Measurements from ENCODE around the gene TRIM25. TPM values are rescaled to one million over a fixed set of nuclear protein-coding genes. Genes with fewer than 3 reads are reported as not detected.

TRIM25 gene
- total RNA-seq, 5 donors from 2014 or later (not counting 1 experiment from before 2014, with no cell fraction given), result 41.4 to 59.7 (median 56.1) TPM

- H3K4me3 ChIP-seq (ENCODE audit: control insufficient read depth in 1 of 2, extremely low read depth in 1 of 2, low read length in 1 of 2), result no peak overlapping the region
- DNase-seq (no peak), ATAC-seq (replicated peaks in 1 of 4) (no peak)
- H3K27ac ChIP-seq (ENCODE audit: low read length), result no peak overlapping the region
- peaks cover 0 to 32% of the 10 kb centered on the region in 2 donors for H3K36me3 ChIP-seq (ENCODE audit: control insufficient read depth in 2 of 2, extremely low read depth in 1 of 2, insufficient read depth in 1 of 2, low read length in 1 of 2)
- no peaks in the 10 kb centered on the region for H3K27me3 ChIP-seq (replicated peaks in 1 of 2; ENCODE audit: control insufficient read depth in 2 of 2, extremely low read depth in 1 of 2, insufficient read depth in 2 of 2, low read length in 1 of 2)
- peaks cover 31% of the 10 kb centered on the region for H3K36me3 Mint-ChIP-seq
- ChIA-PET CTCF (no interaction called here), POLR2A (interaction anchor here (0.5 to 0.6 kb wide), 2 partner anchors 1213 to 1435 kb away, joined by 3 read pairs; no protein-coding TSS in a partner anchor)
- H3K9me3 ChIP-seq, result no peaks in the 10 kb centered on the region
- 86% methylated on average over 7 of the region's 7 CpGs for WGBS (ENCODE audit: insufficient coverage)
- H3K4me1 Mint-ChIP-seq, result peaks cover 66 to 73% (median 68%) of the 10 kb centered on the region in 3 donors
- H3K27ac Mint-ChIP-seq, result peak overlapping the region; percentile 42 to 61
- H3K4me1 ChIP-seq (ENCODE audit: control insufficient read depth in 1 of 2, extremely low read depth in 1 of 2, insufficient read depth in 2 of 2, low read length in 2 of 2), result peaks cover 14 to 63% of the 10 kb centered on the region in 2 experiments
- H3K9me3 Mint-ChIP-seq, result no peaks in the 10 kb centered on the region
- no peaks in the 10 kb centered on the region for H3K27me3 Mint-ChIP-seq
- peak overlapping the region; percentile 48 to 86 (median 51) for H3K4me3 Mint-ChIP-seq
These were observed 3.2 kb downstream of the TRIM25 start for GRCh38 chr17:56910509-56911235.

GRCh38 chr17:56909742-56910508 lies 3.9 kb downstream of the TRIM25 start:
- H3K27ac Mint-ChIP-seq, result peak overlapping the region; percentile 13 to 42
- DNase-seq, result no peak
- H3K9me3 Mint-ChIP-seq, result no peaks in the 10 kb centered on the region
- H3K36me3 Mint-ChIP-seq, result peaks cover 32% of the 10 kb centered on the region
- H3K36me3 ChIP-seq (ENCODE audit: control insufficient read depth in 2 of 2, extremely low read depth in 1 of 2, insufficient read depth in 1 of 2, low read length in 1 of 2), result peaks cover 0 to 39% of the 10 kb centered on the region in 2 donors
- no peak overlapping the region for H3K27ac ChIP-seq (ENCODE audit: low read length)
- H3K9me3 ChIP-seq, result no peaks in the 10 kb centered on the region
- 86% methylated on average over 5 of the region's 6 CpGs for WGBS (ENCODE audit: insufficient coverage)
- ChIA-PET CTCF (interaction anchor here in 1 of 2 donors (1.4 kb wide), 1 partner anchor 90 kb away, joined by 5 read pairs; no protein-coding TSS in a partner anchor), POLR2A (interaction anchor here (0.5 to 0.6 kb wide), 2 partner anchors 1213 to 1436 kb away, joined by 3 read pairs; no protein-coding TSS in a partner anchor)
- peaks cover 13 to 59% of the 10 kb centered on the region in 2 experiments for H3K4me1 ChIP-seq (ENCODE audit: control insufficient read depth in 1 of 2, extremely low read depth in 1 of 2, insufficient read depth in 2 of 2, low read length in 2 of 2)
- no peaks in the 10 kb centered on the region for H3K27me3 ChIP-seq (replicated peaks in 1 of 2; ENCODE audit: control insufficient read depth in 2 of 2, extremely low read depth in 1 of 2, insufficient read depth in 2 of 2, low read length in 1 of 2)
- no peak overlapping the region for H3K4me3 ChIP-seq (ENCODE audit: control insufficient read depth in 1 of 2, extremely low read depth in 1 of 2, low read length in 1 of 2)
- H3K27me3 Mint-ChIP-seq, result no peaks in the 10 kb centered on the region
- H3K4me3 Mint-ChIP-seq, result peak overlapping the region; percentile 48 to 86 (median 51)
- ATAC-seq (replicated peaks in 1 of 4), result no peak
- H3K4me1 Mint-ChIP-seq, result peaks cover 60 to 66% (median 64%) of the 10 kb centered on the region in 3 donors

DNA sequence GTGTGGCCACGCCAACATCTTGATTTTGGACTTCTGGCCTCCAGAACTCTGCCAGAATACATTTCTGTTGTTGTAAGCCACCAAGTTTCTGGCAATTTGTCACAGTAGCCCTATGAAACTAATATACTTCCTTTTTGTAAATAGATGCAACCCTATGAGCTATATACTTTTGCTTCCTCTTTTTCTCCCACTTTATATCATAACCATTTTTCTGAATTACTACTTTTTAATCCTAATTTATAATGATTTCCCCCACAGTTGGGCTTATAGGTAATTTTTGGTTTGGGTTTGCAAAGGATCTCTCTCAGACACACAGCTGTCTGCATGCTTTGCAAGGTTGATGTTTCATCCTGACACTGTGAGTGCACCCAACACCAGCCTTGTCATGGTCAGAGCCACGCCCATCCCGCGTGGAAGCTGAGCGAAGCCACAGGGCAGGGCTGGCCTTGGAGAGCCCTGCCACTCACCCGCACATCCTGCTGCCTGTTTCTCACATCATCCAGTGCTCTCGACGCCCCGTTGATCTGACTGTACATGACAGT lies 5.8 kb downstream of the TRIM25 start:
- Histone ChIP-seq H3K27ac (ENCODE audit: low read length) (peak overlapping the region; percentile 43), H3K36me3 (ENCODE audit: control insufficient read depth in 2 of 2, extremely low read depth in 1 of 2, insufficient read depth in 1 of 2, low read length in 1 of 2) (peaks cover 5 to 57% of the 10 kb centered on the region in 2 donors), H3K4me1 (ENCODE audit: control insufficient read depth in 1 of 2, extremely low read depth in 1 of 2, insufficient read depth in 2 of 2, low read length in 2 of 2) (peaks cover 9 to 48% of the 10 kb centered on the region in 2 experiments), H3K27me3 (replicated peaks in 1 of 2; ENCODE audit: control insufficient read depth in 2 of 2, extremely low read depth in 1 of 2, insufficient read depth in 2 of 2, low read length in 1 of 2) (no peaks in the 10 kb centered on the region), H3K9me3 (no peaks in the 10 kb centered on the region), H3K4me3 (ENCODE audit: control insufficient read depth in 1 of 2, extremely low read depth in 1 of 2, low read length in 1 of 2) (no peak overlapping the region)
- DNase-seq (peak in 30 of 35 experiments; percentile 5 to 64 (median 26)), ATAC-seq (replicated peaks in 1 of 4) (peak; percentile 48 to 74 (median 54))
- 47% methylated on average over 5 of the region's 9 CpGs for WGBS (ENCODE audit: insufficient coverage)
- H3K36me3 Mint-ChIP-seq, result peaks cover 48% of the 10 kb centered on the region
- ChIA-PET POLR2A (no interaction called here), CTCF (no interaction called here)
- H3K27ac Mint-ChIP-seq, result peak overlapping the region; percentile 85 to 89
- H3K4me1 Mint-ChIP-seq, result peaks cover 62 to 65% (median 64%) of the 10 kb centered on the region in 3 donors
- no peaks in the 10 kb centered on the region for H3K27me3 Mint-ChIP-seq
- H3K4me3 Mint-ChIP-seq, result peak overlapping the region; percentile 13 to 86 (median 32)
- no peaks in the 10 kb centered on the region for H3K9me3 Mint-ChIP-seq

- H3K27me3 Mint-ChIP-seq, result no peaks in the 10 kb centered on the region
- no peaks in the 10 kb centered on the region for H3K9me3 ChIP-seq
- peaks cover 27 to 29% (median 27%) of the 10 kb centered on the region in 3 donors for H3K4me1 Mint-ChIP-seq
- H3K9me3 Mint-ChIP-seq, result no peaks in the 10 kb centered on the region
- H3K36me3 Mint-ChIP-seq, result peaks cover 74% of the 10 kb centered on the region
- H3K36me3 ChIP-seq (ENCODE audit: control insufficient read depth in 2 of 2, extremely low read depth in 1 of 2, insufficient read depth in 1 of 2, low read length in 1 of 2), result peaks cover 27 to 94% of the 10 kb centered on the region in 2 donors
- no peak for DNase-seq
- no peak overlapping the region for H3K4me3 Mint-ChIP-seq
- WGBS (ENCODE audit: insufficient coverage), result no CpG with 5 or more reads among the region's 5 CpGs
- no peak for ATAC-seq (replicated peaks in 1 of 4)
- no peak overlapping the region for H3K27ac ChIP-seq (ENCODE audit: low read length)
- CTCF ChIA-PET, result no interaction called here
- no peaks in the 10 kb centered on the region for H3K27me3 ChIP-seq (replicated peaks in 1 of 2; ENCODE audit: control insufficient read depth in 2 of 2, extremely low read depth in 1 of 2, insufficient read depth in 2 of 2, low read length in 1 of 2)
- no peak overlapping the region for H3K4me3 ChIP-seq (ENCODE audit: control insufficient read depth in 1 of 2, extremely low read depth in 1 of 2, low read length in 1 of 2)
- H3K4me1 ChIP-seq (ENCODE audit: control insufficient read depth in 1 of 2, extremely low read depth in 1 of 2, insufficient read depth in 2 of 2, low read length in 2 of 2), result peaks cover 0 to 10% of the 10 kb centered on the region in 2 experiments
- POLR2A ChIA-PET, result no interaction called here
- H3K27ac Mint-ChIP-seq, result no peak overlapping the region
These were observed 10.3 kb downstream of the TRIM25 start for GRCh38 chr17:56903560-56903959.

- Mint-ChIP-seq H3K27ac (no peak overlapping the region), H3K4me1 (peaks cover 17 to 21% (median 17%) of the 10 kb centered on the region in 3 donors)
- 100% methylated on average over 1 of the region's 4 CpGs for WGBS (ENCODE audit: insufficient coverage)
These were observed 11.5 kb downstream of the TRIM25 start for GRCh38 chr17:56902348-56902747.

GRCh38 chr17:56899403-56899802 lies 14.4 kb downstream of the TRIM25 start:
- Histone ChIP-seq H3K36me3 (ENCODE audit: control insufficient read depth in 2 of 2, extremely low read depth in 1 of 2, insufficient read depth in 1 of 2, low read length in 1 of 2) (peaks cover 31 to 94% of the 10 kb centered on the region in 2 donors), H3K4me3 (ENCODE audit: control insufficient read depth in 1 of 2, extremely low read depth in 1 of 2, low read length in 1 of 2) (no peak overlapping the region), H3K27ac (ENCODE audit: low read length) (no peak overlapping the region), H3K4me1 (ENCODE audit: control insufficient read depth in 1 of 2, extremely low read depth in 1 of 2, insufficient read depth in 2 of 2, low read length in 2 of 2) (no peaks in the 10 kb centered on the region), H3K27me3 (replicated peaks in 1 of 2; ENCODE audit: control insufficient read depth in 2 of 2, extremely low read depth in 1 of 2, insufficient read depth in 2 of 2, low read length in 1 of 2) (no peaks in the 10 kb centered on the region), H3K9me3 (no peaks in the 10 kb centered on the region)
- WGBS (ENCODE audit: insufficient coverage), result 100% methylated on average over 6 of the region's 7 CpGs
- no peak for DNase-seq
- POLR2A ChIA-PET, result no interaction called here
- Mint-ChIP-seq H3K4me1 (peaks cover 4 to 13% (median 4%) of the 10 kb centered on the region in 3 donors), H3K9me3 (no peaks in the 10 kb centered on the region), H3K36me3 (peaks cover 78% of the 10 kb centered on the region), H3K27ac (no peak overlapping the region), H3K27me3 (no peaks in the 10 kb centered on the region), H3K4me3 (no peak overlapping the region)
- ATAC-seq (replicated peaks in 1 of 4), result no peak
- CTCF ChIA-PET, result interaction anchor here in 1 of 2 donors (0.6 kb wide), 1 partner anchor 1262 kb away, joined by 4 read pairs; no protein-coding TSS in a partner anchor

More at GRCh38 chr17:56902348-56902747, 11.5 kb downstream of the TRIM25 start:
- Mint-ChIP-seq H3K9me3 (no peaks in the 10 kb centered on the region), H3K27me3 (no peaks in the 10 kb centered on the region), H3K36me3 (peaks cover 77% of the 10 kb centered on the region), H3K4me3 (no peak overlapping the region)
- Histone ChIP-seq H3K36me3 (ENCODE audit: control insufficient read depth in 2 of 2, extremely low read depth in 1 of 2, insufficient read depth in 1 of 2, low read length in 1 of 2) (peaks cover 27 to 95% of the 10 kb centered on the region in 2 donors), H3K4me3 (ENCODE audit: control insufficient read depth in 1 of 2, extremely low read depth in 1 of 2, low read length in 1 of 2) (no peak overlapping the region), H3K9me3 (no peaks in the 10 kb centered on the region), H3K27ac (ENCODE audit: low read length) (no peak overlapping the region), H3K4me1 (ENCODE audit: control insufficient read depth in 1 of 2, extremely low read depth in 1 of 2, insufficient read depth in 2 of 2, low read length in 2 of 2) (no peaks in the 10 kb centered on the region), H3K27me3 (replicated peaks in 1 of 2; ENCODE audit: control insufficient read depth in 2 of 2, extremely low read depth in 1 of 2, insufficient read depth in 2 of 2, low read length in 1 of 2) (no peaks in the 10 kb centered on the region)
- DNase-seq, result no peak
- CTCF ChIA-PET, result no interaction called here
- ATAC-seq (replicated peaks in 1 of 4), result no peak
- POLR2A ChIA-PET, result no interaction called here

All from T-cell (primary cell).